ENCODE data around the gene FAM107A. TPM values are rescaled to one million over a fixed set of nuclear protein-coding genes. Genes with fewer than 3 reads are reported as not detected.

Gene FAM107A
- total and polyA plus RNA-seq, 2 experiments from 2014 or later: 0.13 to 0.22 TPM

- peaks cover 6% of the 10 kb centered on the region for H3K4me1 ChIP-seq (ENCODE audit: insufficient read depth)
- no peak for DNase-seq
- H3K36me3 ChIP-seq (ENCODE audit: low read depth): no peaks in the 10 kb centered on the region
- H3K9ac ChIP-seq: no peak overlapping the region
- peaks cover 9% of the 10 kb centered on the region for H3F3A ChIP-seq (ENCODE audit: insufficient read depth)
- no peaks in the 10 kb centered on the region for H3K9me2 ChIP-seq (ENCODE audit: insufficient read depth)
- TF ChIP-seq EZH2 (IDR thresholded peaks at IDR 0.05; ENCODE audit: insufficient read depth, poor library complexity, severe bottlenecking): no peak
- TF ChIP-seq EZH2phosphoT487 (IDR thresholded peaks at IDR 0.05; ENCODE audit: insufficient read depth, low read depth): no peak
- no peak overlapping the region for H3K4me3 ChIP-seq
- no peak overlapping the region for H3K4me2 ChIP-seq (ENCODE audit: unreplicated experiment)
- H3K9me3 ChIP-seq (ENCODE audit: low read depth): no peaks in the 10 kb centered on the region
- no peaks in the 10 kb centered on the region for H3K27me3 ChIP-seq (replicated peaks; ENCODE audit: insufficient read depth)
- no peak overlapping the region for H3K27ac ChIP-seq
- WGBS, 2 experiments (ENCODE audit: low coverage in 1 of 2, low lambda C conversion rate in 2 of 2, missing lambda C conversion rate in 2 of 2): 71% methylated on average over 8 of the region's 8 CpGs
- H4K20me1 ChIP-seq (ENCODE audit: insufficient read depth): no peaks in the 10 kb centered on the region
- no peak overlapping the region for H2AFZ ChIP-seq
- H3K79me2 ChIP-seq (ENCODE audit: insufficient read depth): no peaks in the 10 kb centered on the region
- in situ Hi-C loops (cut with MboI): no loop called here
Observed at GRCh38 chr3:58623478-58623877, 46.3 kb upstream of the FAM107A start.

GRCh38 chr3:58622892-58623291, 45.7 kb upstream of the FAM107A start:
- TF ChIP-seq EZH2 (IDR thresholded peaks at IDR 0.05; ENCODE audit: insufficient read depth, poor library complexity, severe bottlenecking) (no peak), EZH2phosphoT487 (IDR thresholded peaks at IDR 0.05; ENCODE audit: insufficient read depth, low read depth) (no peak)
- in situ Hi-C loops (cut with MboI): no loop called here
- WGBS, 2 experiments (ENCODE audit: low coverage in 1 of 2, low lambda C conversion rate in 2 of 2, missing lambda C conversion rate in 2 of 2): 78 to 91% methylated on average over 8 of the region's 8 CpGs
- H3K4me2 ChIP-seq (ENCODE audit: unreplicated experiment): no peak overlapping the region
- H3K9me3 ChIP-seq (ENCODE audit: low read depth): no peaks in the 10 kb centered on the region
- no peak for DNase-seq
- H3K79me2 ChIP-seq (ENCODE audit: insufficient read depth): no peaks in the 10 kb centered on the region
- H3K9me2 ChIP-seq (ENCODE audit: insufficient read depth): no peaks in the 10 kb centered on the region
- no peak overlapping the region for H3K9ac ChIP-seq
- H3K4me3 ChIP-seq: no peak overlapping the region
- no peaks in the 10 kb centered on the region for H4K20me1 ChIP-seq (ENCODE audit: insufficient read depth)
- H3K27me3 ChIP-seq (replicated peaks; ENCODE audit: insufficient read depth): no peaks in the 10 kb centered on the region
- no peaks in the 10 kb centered on the region for H3K36me3 ChIP-seq (ENCODE audit: low read depth)
- H3K27ac ChIP-seq: no peak overlapping the region
- H3F3A ChIP-seq (ENCODE audit: insufficient read depth): peaks cover 3% of the 10 kb centered on the region; the same call in 1 of the 2 replicates
- H2AFZ ChIP-seq: no peak overlapping the region
- no peaks in the 10 kb centered on the region for H3K4me1 ChIP-seq (ENCODE audit: insufficient read depth)

GRCh38 chr3:58622436-58622835, 45.2 kb upstream of the FAM107A start:
- H3K4me1 ChIP-seq (ENCODE audit: insufficient read depth): no peaks in the 10 kb centered on the region
- no peaks in the 10 kb centered on the region for H3F3A ChIP-seq (ENCODE audit: insufficient read depth)
- WGBS, 2 experiments (ENCODE audit: low coverage in 1 of 2, low lambda C conversion rate in 2 of 2, missing lambda C conversion rate in 2 of 2): 89% methylated on average over 4 of the region's 4 CpGs
- H3K27me3 ChIP-seq (replicated peaks; ENCODE audit: insufficient read depth): no peaks in the 10 kb centered on the region
- no peaks in the 10 kb centered on the region for H3K79me2 ChIP-seq (ENCODE audit: insufficient read depth)
- H3K9me2 ChIP-seq (ENCODE audit: insufficient read depth): no peaks in the 10 kb centered on the region
- H3K9me3 ChIP-seq (ENCODE audit: low read depth): no peaks in the 10 kb centered on the region
- H3K9ac ChIP-seq: no peak overlapping the region
- DNase-seq: no peak
- no peak overlapping the region for H3K4me3 ChIP-seq
- no peaks in the 10 kb centered on the region for H3K36me3 ChIP-seq (ENCODE audit: low read depth)
- no peaks in the 10 kb centered on the region for H4K20me1 ChIP-seq (ENCODE audit: insufficient read depth)
- H2AFZ ChIP-seq: no peak overlapping the region
- TF ChIP-seq EZH2 (IDR thresholded peaks at IDR 0.05; ENCODE audit: insufficient read depth, poor library complexity, severe bottlenecking) (no peak), EZH2phosphoT487 (IDR thresholded peaks at IDR 0.05; ENCODE audit: insufficient read depth, low read depth) (no peak)
- H3K27ac ChIP-seq: no peak overlapping the region
- H3K4me2 ChIP-seq (ENCODE audit: unreplicated experiment): no peak overlapping the region
- in situ Hi-C loops (cut with MboI): no loop called here

DNA sequence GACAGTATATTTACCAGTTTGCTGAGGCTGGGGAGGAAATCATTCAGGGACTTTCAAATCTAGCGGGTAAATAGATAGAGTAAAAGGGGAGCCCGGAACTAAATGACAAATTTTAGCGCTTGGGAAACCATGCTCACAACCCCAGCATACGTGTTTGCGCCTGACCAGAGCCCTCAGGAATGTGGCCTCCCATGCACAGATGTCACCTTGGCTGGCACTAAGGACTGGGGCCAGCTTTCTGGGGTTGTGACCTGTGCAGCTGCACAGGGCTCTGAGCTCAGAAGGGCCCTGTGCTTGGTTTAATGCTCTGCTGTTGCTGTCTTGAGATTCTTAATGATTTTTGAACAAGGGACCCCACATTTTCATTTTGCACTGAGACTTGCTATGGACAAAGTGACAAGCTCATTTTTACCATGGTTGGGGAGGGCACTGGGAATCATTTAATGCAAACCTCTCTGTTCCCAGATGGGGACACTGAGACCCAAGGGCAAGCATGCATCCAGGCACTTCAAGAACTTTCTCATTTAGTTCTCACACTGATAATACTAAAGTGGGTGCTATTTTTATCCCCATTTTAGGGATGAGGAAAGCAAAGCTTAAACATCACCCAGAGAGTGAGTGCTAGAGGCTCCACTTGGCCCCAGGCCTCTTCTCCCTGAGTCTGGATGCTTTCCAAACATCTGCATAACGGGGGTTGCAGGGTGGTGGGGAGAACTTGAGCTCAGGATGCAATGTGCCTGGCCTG, 44.1 kb upstream of the FAM107A start:
- no peaks in the 10 kb centered on the region for H4K20me1 ChIP-seq (ENCODE audit: insufficient read depth)
- no peak overlapping the region for H3K4me2 ChIP-seq (ENCODE audit: unreplicated experiment)
- H3K36me3 ChIP-seq (ENCODE audit: low read depth): no peaks in the 10 kb centered on the region
- 78 to 84% methylated on average over 6 of the region's 6 CpGs for WGBS, 2 experiments (ENCODE audit: low coverage in 1 of 2, low lambda C conversion rate in 2 of 2, missing lambda C conversion rate in 2 of 2)
- H3K4me3 ChIP-seq: no peak overlapping the region
- H3K27ac ChIP-seq: no peak overlapping the region
- H3K9me3 ChIP-seq (ENCODE audit: low read depth): no peaks in the 10 kb centered on the region
- no peaks in the 10 kb centered on the region for H3K4me1 ChIP-seq (ENCODE audit: insufficient read depth)
- H3K79me2 ChIP-seq (ENCODE audit: insufficient read depth): no peaks in the 10 kb centered on the region
- H3K9ac ChIP-seq: no peak overlapping the region
- no peaks in the 10 kb centered on the region for H3F3A ChIP-seq (ENCODE audit: insufficient read depth)
- H3K27me3 ChIP-seq (replicated peaks; ENCODE audit: insufficient read depth): no peaks in the 10 kb centered on the region
- no peak overlapping the region for H2AFZ ChIP-seq
- H3K9me2 ChIP-seq (ENCODE audit: insufficient read depth): no peaks in the 10 kb centered on the region
- no peak for DNase-seq
- in situ Hi-C loops (cut with MboI): no loop called here
- no peak for TF ChIP-seq EZH2 (IDR thresholded peaks at IDR 0.05; ENCODE audit: insufficient read depth, poor library complexity, severe bottlenecking)
- no peak for TF ChIP-seq EZH2phosphoT487 (IDR thresholded peaks at IDR 0.05; ENCODE audit: insufficient read depth, low read depth)

Measured in GM23248 (cell line).